ENCODE results near the gene ASXL1.

The ASXL1 gene

DNA sequence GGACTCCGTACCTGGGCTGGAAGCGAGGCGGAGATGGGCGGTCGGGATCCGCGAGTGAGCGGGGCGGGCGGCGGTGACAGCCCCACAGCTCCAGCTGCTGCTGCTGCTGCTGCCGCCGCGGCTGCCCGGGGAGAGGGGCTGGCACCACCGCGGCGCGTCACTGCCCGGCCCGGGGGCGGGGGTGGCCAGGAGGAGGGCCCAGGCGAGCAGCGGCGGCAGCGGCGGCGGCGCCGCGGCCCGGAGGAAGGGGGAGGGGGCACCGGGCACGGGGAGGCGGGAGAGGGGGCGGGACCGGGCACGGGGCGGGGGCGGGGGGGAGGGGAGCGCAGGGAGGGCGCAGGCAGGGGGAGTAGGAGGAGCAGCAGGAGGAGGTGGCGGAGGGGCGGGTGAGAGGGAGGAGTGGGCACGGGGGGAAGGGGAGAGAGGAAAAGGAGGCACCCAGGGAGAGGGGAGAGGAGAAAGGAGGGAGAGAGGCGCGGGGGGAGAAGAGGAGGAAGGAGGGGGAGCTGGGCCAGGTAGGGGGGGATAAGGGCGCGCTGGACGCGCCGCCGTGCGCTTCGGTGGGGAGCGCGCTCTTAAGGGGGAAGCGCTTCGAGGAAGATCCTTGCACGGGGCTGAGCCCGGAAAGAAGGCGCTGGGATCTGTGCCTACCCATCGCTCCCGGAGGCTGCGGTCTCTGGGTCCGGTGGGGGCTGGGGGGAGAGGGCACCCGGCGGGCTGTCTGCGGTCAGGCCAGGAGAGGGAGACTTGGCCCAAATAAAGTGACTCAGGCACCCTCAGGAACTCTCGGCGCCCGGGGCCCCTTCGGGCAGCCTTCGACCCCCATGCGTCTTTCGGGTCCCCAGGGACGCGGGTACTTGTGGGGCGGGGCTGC, 125.5 kb downstream of the ASXL1 start:
- DNase-seq, result peak; percentile 40

- no peak for DNase-seq
Observed at GRCh38 chr20:32484225-32484957, 126.3 kb downstream of the ASXL1 start.

DNA sequence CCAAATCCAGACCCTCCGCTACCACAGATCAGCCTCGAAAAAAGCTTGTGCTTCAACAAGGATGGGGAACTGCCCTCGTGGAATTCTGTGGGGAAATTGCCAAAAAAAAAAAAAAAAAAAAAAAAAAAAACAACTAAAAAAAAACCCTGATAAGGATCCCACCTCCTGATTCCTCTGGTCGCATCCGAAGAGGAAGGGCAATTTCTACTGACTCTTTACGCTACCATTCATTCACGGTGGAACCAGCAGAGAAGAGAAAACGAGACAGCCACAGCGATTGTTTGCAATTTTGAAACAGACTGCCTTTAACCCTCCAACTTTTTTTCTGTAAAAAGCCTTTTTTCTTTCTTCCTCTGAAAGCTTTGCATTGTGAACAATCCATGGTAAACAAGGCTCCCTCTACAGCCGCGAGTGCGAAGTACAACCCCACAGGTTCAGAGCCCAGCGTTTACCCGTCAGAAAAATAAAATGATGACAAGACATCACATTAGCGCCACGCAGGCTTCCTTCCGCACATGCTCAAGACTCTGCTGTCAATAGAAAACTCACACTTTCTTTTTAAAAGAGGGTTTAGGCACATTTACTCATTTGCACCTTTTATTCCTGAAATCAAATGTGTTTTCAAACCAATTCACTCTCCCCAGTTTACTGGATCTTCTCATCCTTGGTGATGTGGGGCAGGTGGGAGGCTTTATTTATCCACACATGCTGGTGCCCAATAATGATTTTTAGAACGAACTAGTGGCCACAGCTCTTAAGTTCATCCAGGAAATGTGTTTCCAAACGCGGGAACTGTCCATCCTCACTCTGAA, 127.0 kb downstream of the ASXL1 start:
- DNase-seq, result peak; percentile 87

DNA sequence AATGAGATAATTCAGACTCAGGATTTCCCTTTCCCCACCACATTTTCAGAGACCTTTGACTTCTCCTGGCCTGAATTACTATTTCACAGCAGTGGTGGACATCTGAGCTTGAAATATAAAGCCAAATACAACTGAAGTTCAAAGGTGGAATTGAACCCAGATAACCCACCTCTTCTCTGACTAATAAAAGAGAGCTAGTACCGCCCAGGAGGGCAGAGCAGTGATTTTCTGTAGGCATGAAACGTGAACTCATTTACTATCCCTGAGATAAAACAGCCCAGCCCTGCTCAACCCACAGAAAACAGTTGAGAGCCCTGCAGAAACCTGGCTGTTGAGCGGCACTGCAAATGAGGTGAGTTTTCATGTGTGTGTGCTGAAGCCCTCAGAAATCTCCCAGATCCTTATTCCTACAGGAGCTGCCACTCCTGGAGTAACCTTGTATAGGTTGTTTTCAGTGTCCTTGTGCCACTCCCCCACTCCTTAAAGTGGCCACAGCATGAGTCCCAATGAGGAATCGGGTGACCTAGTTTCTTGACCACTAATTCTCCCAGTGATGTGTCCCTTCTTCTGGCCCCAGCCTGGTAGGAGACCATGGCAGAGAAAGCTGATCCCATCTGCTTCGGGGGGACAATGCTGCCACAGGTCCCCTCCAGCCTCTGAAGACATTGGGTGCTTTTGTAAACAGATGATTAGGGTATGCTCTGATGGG, 127.8 kb downstream of the ASXL1 start:
- no peak for DNase-seq

GRCh38 chr20:32487381-32487780, 129.2 kb downstream of the ASXL1 start:
- DNase-seq, result no peak

- no peak for DNase-seq
Observed at GRCh38 chr20:32488066-32488838, 130.1 kb downstream of the ASXL1 start.

Data from activated CD4-positive, alpha-beta T cell treated with anti-CD3 and anti-CD28 coated beads, Interleukin-10, Interleukin-2, amounts not matched to agents 100 ng/mL and 50 ng/mL, durations not matched to agents 16 hours and 8 hours (primary cell).